ENCODE measurements around the gene PDXP. TPM values are rescaled to one million over a fixed set of nuclear protein-coding genes. Genes with fewer than 3 reads are reported as not detected.
"Not testable (repeated sequence)": the region's sequence is repeated elsewhere in the genome, so short reads cannot be mapped to it uniquely, and the experiment has no call there.

The PDXP gene
- total RNA-seq, 1 donor: 5.8 TPM

DNA sequence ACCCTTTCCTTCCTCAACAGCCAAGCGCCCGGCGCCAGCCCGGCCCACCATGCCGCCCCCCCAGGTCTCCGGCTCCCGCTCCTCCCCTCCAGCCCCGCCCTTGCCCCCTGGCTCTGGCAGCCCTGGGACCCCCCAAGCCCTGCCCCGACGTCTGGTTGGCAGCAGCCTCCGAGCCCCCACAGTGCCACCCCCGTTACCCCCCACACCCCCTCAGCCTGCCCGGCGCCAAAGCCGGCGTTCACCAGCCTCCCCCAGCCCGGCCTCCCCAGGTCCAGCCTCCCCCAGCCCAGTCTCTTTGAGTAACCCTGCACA lies 3.3 kb upstream of the PDXP start:
- DNase-seq (ENCODE audit: insufficient read length, low spot score, missing footprints): peak; percentile 48
- TF ChIP-seq, protein P1, sequence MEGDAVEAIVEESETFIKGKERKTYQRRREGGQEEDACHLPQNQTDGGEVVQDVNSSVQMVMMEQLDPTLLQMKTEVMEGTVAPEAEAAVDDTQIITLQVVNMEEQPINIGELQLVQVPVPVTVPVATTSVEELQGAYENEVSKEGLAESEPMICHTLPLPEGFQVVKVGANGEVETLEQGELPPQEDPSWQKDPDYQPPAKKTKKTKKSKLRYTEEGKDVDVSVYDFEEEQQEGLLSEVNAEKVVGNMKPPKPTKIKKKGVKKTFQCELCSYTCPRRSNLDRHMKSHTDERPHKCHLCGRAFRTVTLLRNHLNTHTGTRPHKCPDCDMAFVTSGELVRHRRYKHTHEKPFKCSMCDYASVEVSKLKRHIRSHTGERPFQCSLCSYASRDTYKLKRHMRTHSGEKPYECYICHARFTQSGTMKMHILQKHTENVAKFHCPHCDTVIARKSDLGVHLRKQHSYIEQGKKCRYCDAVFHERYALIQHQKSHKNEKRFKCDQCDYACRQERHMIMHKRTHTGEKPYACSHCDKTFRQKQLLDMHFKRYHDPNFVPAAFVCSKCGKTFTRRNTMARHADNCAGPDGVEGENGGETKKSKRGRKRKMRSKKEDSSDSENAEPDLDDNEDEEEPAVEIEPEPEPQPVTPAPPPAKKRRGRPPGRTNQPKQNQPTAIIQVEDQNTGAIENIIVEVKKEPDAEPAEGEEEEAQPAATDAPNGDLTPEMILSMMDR (IDR thresholded peaks at IDR 0.05; ENCODE audit: extremely low read depth, low read depth, low read length): no peak
- H3K9me3 ChIP-seq (ENCODE audit: low read depth, low read length): no peaks in the 10 kb centered on the region
- peaks cover 15% of the 10 kb centered on the region for H3K4me1 ChIP-seq (ENCODE audit: insufficient read depth, low read length)
- peaks cover 10% of the 10 kb centered on the region for H4K20me1 ChIP-seq (ENCODE audit: insufficient read depth, low read length)
- H3K27me3 ChIP-seq (ENCODE audit: insufficient read depth, low read length): no peaks in the 10 kb centered on the region
- H2AFZ ChIP-seq (ENCODE audit: low read length): no peak overlapping the region
- no peak overlapping the region for H3K27ac ChIP-seq (ENCODE audit: low read depth, low read length)
- no peak overlapping the region for H3K4me2 ChIP-seq (ENCODE audit: insufficient read depth, low read length)
- peaks cover 18% of the 10 kb centered on the region for H3K36me3 ChIP-seq (ENCODE audit: insufficient read depth, low read length)
- no peak overlapping the region for H3K4me3 ChIP-seq (ENCODE audit: insufficient read depth, low read length)
- H3K79me2 ChIP-seq (ENCODE audit: insufficient read depth, low read length): peaks cover 12% of the 10 kb centered on the region

DNA sequence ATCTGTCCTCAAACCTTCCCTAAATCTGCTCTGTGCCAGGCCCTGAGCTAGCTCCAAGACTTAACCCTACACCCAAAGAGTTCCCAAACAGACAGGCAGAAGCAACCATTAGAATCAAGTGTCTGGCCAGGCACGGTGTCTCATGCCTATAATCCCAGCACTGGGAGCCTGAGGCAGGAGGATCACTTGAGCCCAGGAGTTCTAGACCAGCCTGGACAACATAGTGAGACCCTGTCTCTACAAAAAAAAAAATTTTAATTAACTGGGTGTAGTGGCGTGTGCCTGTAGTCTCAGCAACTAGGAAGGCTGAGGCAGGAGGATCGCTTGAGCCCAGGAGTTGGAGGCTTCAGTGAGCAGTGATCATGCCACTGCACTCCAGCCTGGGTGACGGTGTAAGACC lies 1.9 kb upstream of the PDXP start:
- H3K4me2 ChIP-seq (ENCODE audit: insufficient read depth, low read length); H3K9me3 ChIP-seq (ENCODE audit: low read depth, low read length); H3K4me3 ChIP-seq (ENCODE audit: insufficient read depth, low read length); H3K27ac ChIP-seq (ENCODE audit: low read depth, low read length); H2AFZ ChIP-seq (ENCODE audit: low read length); DNase-seq (ENCODE audit: insufficient read length, low spot score, missing footprints); H3K27me3 ChIP-seq (ENCODE audit: insufficient read depth, low read length); H3K36me3 ChIP-seq (ENCODE audit: insufficient read depth, low read length): not testable (repeated sequence)
- Histone ChIP-seq H3K79me2 (ENCODE audit: insufficient read depth, low read length) (peaks cover 26% of the 10 kb centered on the region), H3K4me1 (ENCODE audit: insufficient read depth, low read length) (peaks cover 25% of the 10 kb centered on the region), H4K20me1 (ENCODE audit: insufficient read depth, low read length) (peaks cover 19% of the 10 kb centered on the region)

DNA sequence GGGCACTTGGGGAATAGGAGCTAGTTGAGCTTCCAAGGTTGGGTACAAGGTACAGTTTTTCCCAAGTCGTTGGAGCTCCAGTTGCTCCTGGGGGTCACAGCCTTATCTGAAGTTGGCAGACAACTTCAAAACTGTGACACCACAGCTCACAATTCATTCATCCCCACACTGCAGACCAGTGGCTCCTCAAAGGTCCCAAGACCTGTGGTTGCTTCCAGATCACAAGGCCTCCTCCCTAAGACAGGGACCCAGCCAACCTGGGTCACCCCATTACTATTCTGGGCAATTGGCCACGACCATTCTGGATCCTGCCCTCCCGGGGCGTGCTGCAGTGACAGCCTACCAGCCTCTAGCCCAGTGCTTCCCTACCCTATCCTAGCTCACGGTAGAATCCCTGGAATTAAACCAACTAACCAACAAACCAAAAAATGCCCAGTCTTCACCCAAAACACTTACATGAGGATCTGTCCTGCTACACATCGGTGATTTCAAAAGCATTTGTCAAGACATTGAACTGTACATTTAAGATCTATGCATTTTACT lies 862 bp upstream of the PDXP start:
- Histone ChIP-seq H4K20me1 (ENCODE audit: insufficient read depth, low read length) (peaks cover 19% of the 10 kb centered on the region), H3K79me2 (ENCODE audit: insufficient read depth, low read length) (peaks cover 35% of the 10 kb centered on the region), H3K4me1 (ENCODE audit: insufficient read depth, low read length) (peaks cover 27% of the 10 kb centered on the region), H3K4me2 (ENCODE audit: insufficient read depth, low read length) (peak overlapping the region; percentile 97), H2AFZ (ENCODE audit: low read length) (peak overlapping the region; percentile 91), H3K9me3 (ENCODE audit: low read depth, low read length) (no peaks in the 10 kb centered on the region), H3K4me3 (ENCODE audit: insufficient read depth, low read length) (peak overlapping the region; percentile 71), H3K27ac (ENCODE audit: low read depth, low read length) (peak overlapping the region; percentile 64), H3K36me3 (ENCODE audit: insufficient read depth, low read length) (peaks cover 6% of the 10 kb centered on the region), H3K27me3 (ENCODE audit: insufficient read depth, low read length) (no peaks in the 10 kb centered on the region)
- peak; percentile 97 for DNase-seq (ENCODE audit: insufficient read length, low spot score, missing footprints)
- TF ChIP-seq, protein P1 (IDR thresholded peaks at IDR 0.05; ENCODE audit: extremely low read depth, low read depth, low read length): no peak

DNA sequence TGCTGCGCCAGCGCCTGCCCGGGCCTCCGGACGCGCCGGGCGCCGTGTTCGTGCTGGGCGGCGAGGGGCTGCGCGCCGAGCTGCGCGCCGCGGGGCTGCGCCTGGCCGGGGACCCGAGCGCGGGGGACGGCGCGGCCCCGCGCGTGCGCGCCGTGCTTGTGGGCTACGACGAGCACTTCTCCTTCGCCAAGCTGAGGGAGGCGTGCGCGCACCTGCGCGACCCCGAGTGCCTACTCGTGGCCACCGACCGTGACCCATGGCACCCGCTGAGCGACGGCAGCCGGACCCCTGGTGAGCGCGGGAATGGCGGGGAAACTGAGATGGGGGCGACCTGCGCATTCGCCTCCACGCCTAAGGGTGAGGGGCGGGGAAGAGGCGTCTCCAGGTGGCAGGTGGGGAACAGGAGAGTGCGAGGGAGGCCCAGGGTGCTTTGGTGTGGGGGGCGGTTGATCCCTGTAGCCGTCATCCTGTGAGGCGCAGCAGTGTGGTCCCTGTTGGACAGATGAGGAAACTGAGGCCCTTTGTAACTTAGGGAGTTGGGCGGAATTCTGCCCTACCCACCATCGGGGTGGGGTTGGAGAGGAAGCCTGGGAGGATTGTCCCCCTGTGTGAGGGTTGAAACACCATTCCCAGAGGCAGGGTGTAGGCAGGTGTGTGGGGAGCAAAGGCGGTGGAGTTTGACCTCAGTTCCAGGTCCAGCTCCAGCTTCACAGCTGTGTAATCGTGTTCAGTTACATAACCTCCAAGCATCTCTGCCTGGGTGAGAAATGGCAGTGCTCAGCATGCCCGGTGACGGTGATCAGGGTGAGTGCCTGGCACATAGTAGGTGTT lies 758 bp downstream of the PDXP start:
- Histone ChIP-seq H3K4me2 (ENCODE audit: insufficient read depth, low read length) (peak overlapping the region; percentile 97), H3K9me3 (ENCODE audit: low read depth, low read length) (no peaks in the 10 kb centered on the region), H3K27ac (ENCODE audit: low read depth, low read length) (no peak overlapping the region), H3K4me1 (ENCODE audit: insufficient read depth, low read length) (peaks cover 27% of the 10 kb centered on the region), H2AFZ (ENCODE audit: low read length) (no peak overlapping the region), H3K4me3 (ENCODE audit: insufficient read depth, low read length) (peak overlapping the region; percentile 71), H3K36me3 (ENCODE audit: insufficient read depth, low read length) (no peaks in the 10 kb centered on the region), H3K79me2 (ENCODE audit: insufficient read depth, low read length) (peaks cover 41% of the 10 kb centered on the region), H4K20me1 (ENCODE audit: insufficient read depth, low read length) (peaks cover 19% of the 10 kb centered on the region), H3K27me3 (ENCODE audit: insufficient read depth, low read length) (no peaks in the 10 kb centered on the region)
- peak; percentile 29 for DNase-seq (ENCODE audit: insufficient read length, low spot score, missing footprints)
- TF ChIP-seq, protein P1 (IDR thresholded peaks at IDR 0.05; ENCODE audit: extremely low read depth, low read depth, low read length): no peak
